DOHH2 (cell line): ENCODE measurements around the gene ACTN1.

ENCODE experiments used
- H3F3A ChIP-seq: fragments of 200-600 bp; sonication (generic), shearing (Covaris generic); 2 replicates; pipeline ENCODE4 v1.6.0; 2016; ENCODE audit warnings: antibody characterized with exemption, mild to moderate bottlenecking; ENCODE audit not compliant: control insufficient read depth, insufficient read depth
- H3K27ac ChIP-seq: fragments of 200-600 bp; sonication (generic); 2 replicates; pipeline ENCODE4 v1.5.1; 2014; ENCODE audit warnings: low read depth, mild to moderate bottlenecking, low read length, moderate library complexity
- H3K27me3 ChIP-seq: fragments of 200-600 bp; sonication (generic); 2 replicates; pipeline ENCODE4 v1.6.1; 2014; ENCODE audit warnings: mild to moderate bottlenecking, low read length, mixed read lengths; ENCODE audit not compliant: control insufficient read depth
- H3K36me3 ChIP-seq: fragments of 200-600 bp; sonication (generic); 2 replicates; pipeline ENCODE4 v1.6.1; 2014; ENCODE audit warnings: mild to moderate bottlenecking, low read length, moderate library complexity, mixed read lengths; ENCODE audit not compliant: control insufficient read depth
- H3K4me1 ChIP-seq: fragments of 200-600 bp; sonication (generic); 2 replicates; pipeline ENCODE4 v1.6.1; 2014; ENCODE audit warnings: mild to moderate bottlenecking, low read length, mixed read lengths; ENCODE audit not compliant: control insufficient read depth
- H3K4me2 ChIP-seq: fragments of 200-600 bp; sonication (generic); 2 replicates; pipeline ENCODE4 v1.6.0; 2014; ENCODE audit warnings: mild to moderate bottlenecking, low read length, moderate library complexity
- H3K4me3 ChIP-seq: fragments of 200-600 bp; sonication (generic); 2 replicates; pipeline ENCODE4 v1.5.1; 2014; ENCODE audit warnings: mild to moderate bottlenecking, low read length, mixed read lengths
- H3K79me2 ChIP-seq: fragments of 200-600 bp; sonication (generic); 2 replicates; pipeline ENCODE4 v1.6.1; 2014; ENCODE audit warnings: mild to moderate bottlenecking, low read length, mixed read lengths; ENCODE audit not compliant: control insufficient read depth
- H3K9me2 ChIP-seq: fragments of 200-600 bp; sonication (generic); replicated peaks from 2 replicates; pipeline ENCODE4 v1.6.1; 2014; ENCODE audit warnings: mild to moderate bottlenecking, low read length, mixed read lengths; ENCODE audit not compliant: control insufficient read depth
- H3K9me3 ChIP-seq: fragments of 200-600 bp; sonication (generic); 2 replicates; pipeline ENCODE4 v1.6.1; 2014; ENCODE audit warnings: antibody characterized with exemption, low read length, mixed read lengths; ENCODE audit not compliant: control insufficient read depth, insufficient read depth
- H4K20me1 ChIP-seq: fragments of 200-600 bp; sonication (generic); 2 replicates; pipeline ENCODE4 v1.6.0; 2014; ENCODE audit warnings: low read depth, mild to moderate bottlenecking, antibody characterized with exemption, low read length, moderate library complexity; ENCODE audit not compliant: control insufficient read depth, insufficient read depth
- EZH2phosphoT487 ChIP-seq: fragments of 200-600 bp; sonication (generic); IDR thresholded peaks from 2 replicates; pipeline ENCODE4 v1.6.1; 2017; ENCODE audit warnings: borderline replicate concordance, mild to moderate bottlenecking, antibody characterized with exemption, low read length, moderate library complexity, mixed read lengths
- TF ChIP-seq, protein P1 (sequence below): fragments of 200-600 bp; sonication (generic); IDR thresholded peaks from one replicate; pipeline ENCODE4 v1.5.1; 2014; ENCODE audit warnings: antibody characterized with exemption, mild to moderate bottlenecking, low read depth, low read length; ENCODE audit not compliant: poor library complexity, severe bottlenecking

The ACTN1 gene

DNA sequence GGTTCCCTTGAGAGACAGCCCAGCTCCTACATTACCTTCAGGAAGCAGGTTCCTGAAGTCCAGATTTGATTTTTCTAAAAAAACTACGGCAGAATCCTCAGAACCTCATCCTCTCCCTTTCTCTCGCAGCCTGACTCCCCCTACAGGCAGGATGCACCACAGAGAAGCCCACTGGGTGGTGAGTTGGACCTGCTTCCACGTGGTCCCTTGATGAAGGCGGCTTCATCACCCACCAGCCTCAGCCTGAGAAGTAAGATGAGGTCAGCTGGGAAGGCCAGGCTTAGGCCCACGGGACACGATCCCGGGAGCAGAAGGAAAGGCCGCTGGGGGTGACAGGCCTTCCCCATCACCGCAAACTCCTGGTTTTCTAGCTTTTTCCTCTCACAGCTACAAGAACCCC is 83.0 kb downstream of the ACTN1 start:
- Histone ChIP-seq H3K4me1 (no peaks in the 10 kb centered on the region), H4K20me1 (no peaks in the 10 kb centered on the region), H3K79me2 (no peaks in the 10 kb centered on the region), H3K9me3 (no peaks in the 10 kb centered on the region), H3K4me2 (no peak overlapping the region), H3K36me3 (no peaks in the 10 kb centered on the region), H3K4me3 (no peak overlapping the region), H3F3A (no peaks in the 10 kb centered on the region), H3K27ac (no peak overlapping the region), H3K27me3 (peaks cover 24% of the 10 kb centered on the region), H3K9me2 (no peaks in the 10 kb centered on the region)
- TF ChIP-seq, protein P1, sequence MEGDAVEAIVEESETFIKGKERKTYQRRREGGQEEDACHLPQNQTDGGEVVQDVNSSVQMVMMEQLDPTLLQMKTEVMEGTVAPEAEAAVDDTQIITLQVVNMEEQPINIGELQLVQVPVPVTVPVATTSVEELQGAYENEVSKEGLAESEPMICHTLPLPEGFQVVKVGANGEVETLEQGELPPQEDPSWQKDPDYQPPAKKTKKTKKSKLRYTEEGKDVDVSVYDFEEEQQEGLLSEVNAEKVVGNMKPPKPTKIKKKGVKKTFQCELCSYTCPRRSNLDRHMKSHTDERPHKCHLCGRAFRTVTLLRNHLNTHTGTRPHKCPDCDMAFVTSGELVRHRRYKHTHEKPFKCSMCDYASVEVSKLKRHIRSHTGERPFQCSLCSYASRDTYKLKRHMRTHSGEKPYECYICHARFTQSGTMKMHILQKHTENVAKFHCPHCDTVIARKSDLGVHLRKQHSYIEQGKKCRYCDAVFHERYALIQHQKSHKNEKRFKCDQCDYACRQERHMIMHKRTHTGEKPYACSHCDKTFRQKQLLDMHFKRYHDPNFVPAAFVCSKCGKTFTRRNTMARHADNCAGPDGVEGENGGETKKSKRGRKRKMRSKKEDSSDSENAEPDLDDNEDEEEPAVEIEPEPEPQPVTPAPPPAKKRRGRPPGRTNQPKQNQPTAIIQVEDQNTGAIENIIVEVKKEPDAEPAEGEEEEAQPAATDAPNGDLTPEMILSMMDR, result peak; percentile 73
- TF ChIP-seq EZH2phosphoT487, result no peak

DNA sequence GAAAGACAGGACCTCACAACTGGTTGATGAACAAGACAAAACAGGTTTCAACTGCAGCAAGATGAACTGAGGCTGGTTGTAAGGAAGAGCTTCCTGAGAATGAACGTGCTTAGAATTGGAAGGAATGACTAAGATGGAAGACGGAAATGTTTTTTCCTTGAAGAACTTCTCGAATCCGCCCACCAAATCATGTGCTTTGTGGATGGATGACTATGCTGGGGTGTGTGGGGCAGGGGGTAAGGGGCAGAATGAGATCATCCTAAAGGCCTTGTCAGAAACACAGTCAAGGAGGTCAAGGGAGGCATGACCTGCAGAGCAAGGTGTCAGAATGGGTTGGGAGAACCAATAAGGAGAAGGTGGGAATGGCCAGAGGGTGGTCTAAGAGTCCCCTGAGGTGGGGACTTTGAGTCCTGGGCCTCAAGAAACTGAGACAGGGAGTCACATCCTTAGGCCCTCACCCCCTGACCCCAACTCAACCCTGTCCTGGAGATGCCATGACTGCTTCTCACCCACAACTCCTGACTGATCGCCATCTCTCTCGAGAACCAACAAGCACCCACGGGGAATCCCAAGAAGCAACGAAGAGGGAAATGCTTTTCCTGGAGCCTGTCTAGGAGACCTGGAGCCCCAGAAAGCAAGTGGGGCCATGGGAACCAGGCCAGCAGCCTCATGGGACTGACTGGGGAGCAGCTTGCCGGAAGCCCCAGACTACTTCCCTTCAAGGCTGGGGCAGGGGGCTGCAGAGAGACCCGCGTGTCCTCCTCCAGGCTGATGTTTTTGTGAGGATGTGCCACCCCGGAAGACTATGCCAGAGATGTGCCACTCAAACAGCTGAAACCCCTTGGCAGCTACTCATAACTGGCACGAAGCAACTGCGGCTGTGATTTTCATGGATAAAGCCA is 84.0 kb downstream of the ACTN1 start:
- no peaks in the 10 kb centered on the region for H3K4me1 ChIP-seq
- peaks cover 24% of the 10 kb centered on the region for H3K27me3 ChIP-seq
- no peak overlapping the region for H3K4me2 ChIP-seq
- no peak for TF ChIP-seq EZH2phosphoT487
- TF ChIP-seq, protein P1, result no peak
- no peak overlapping the region for H3K4me3 ChIP-seq
- H3K9me3 ChIP-seq, result no peaks in the 10 kb centered on the region
- no peaks in the 10 kb centered on the region for H3F3A ChIP-seq
- no peaks in the 10 kb centered on the region for H4K20me1 ChIP-seq
- no peaks in the 10 kb centered on the region for H3K79me2 ChIP-seq
- no peak overlapping the region for H3K27ac ChIP-seq
- H3K36me3 ChIP-seq, result no peaks in the 10 kb centered on the region
- H3K9me2 ChIP-seq, result no peaks in the 10 kb centered on the region

DNA sequence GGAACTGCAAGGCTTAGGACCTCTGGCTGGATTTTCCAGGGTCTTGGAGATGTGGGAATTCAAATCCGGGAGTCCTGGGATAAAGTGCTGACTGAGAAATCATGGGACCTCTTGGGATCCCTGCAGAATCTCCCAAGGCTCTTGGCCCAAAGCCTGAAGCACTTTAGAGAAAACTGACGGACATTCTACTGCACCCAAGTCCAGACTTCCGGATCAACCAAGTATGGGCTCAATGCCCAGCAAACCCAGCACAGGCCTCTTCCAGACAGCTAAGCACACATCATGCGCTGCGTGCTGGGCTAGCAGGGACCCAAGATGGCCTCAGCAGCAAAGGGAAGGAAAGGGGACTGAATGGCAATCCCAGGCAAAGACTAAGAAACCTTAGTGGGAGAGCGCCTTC is 85.0 kb downstream of the ACTN1 start:
- Histone ChIP-seq H3K9me2 (no peaks in the 10 kb centered on the region), H3K4me1 (no peaks in the 10 kb centered on the region), H3K27me3 (peaks cover 22% of the 10 kb centered on the region), H3K27ac (no peak overlapping the region), H3F3A (no peaks in the 10 kb centered on the region), H4K20me1 (no peaks in the 10 kb centered on the region), H3K36me3 (no peaks in the 10 kb centered on the region), H3K79me2 (no peaks in the 10 kb centered on the region), H3K4me3 (no peak overlapping the region), H3K9me3 (no peaks in the 10 kb centered on the region), H3K4me2 (no peak overlapping the region)
- TF ChIP-seq EZH2phosphoT487, result no peak
- TF ChIP-seq, protein P1, result no peak
